ENCODE results near the gene GLCCI1.

GRCh38 chr7:8022628-8023027 lies 54.0 kb downstream of the GLCCI1 start:
- TF ChIP-seq POLR2A (IDR thresholded peaks at IDR 0.05; ENCODE audit: low read length): no peak
- TF ChIP-seq GATA1 (IDR thresholded peaks at IDR 0.05; ENCODE audit: low read depth, low read length): no peak
